Caki2 (cell line): ENCODE measurements around the gene GMDS. TPM values are rescaled to one million over a fixed set of nuclear protein-coding genes. Genes with fewer than 3 reads are reported as not detected.

ENCODE experiments used
- DNase-seq: peaks from one replicate; pipeline ENCODE4 v3.0.0-alpha.2; 2015; ENCODE audit warnings: low read depth
- in situ Hi-C: cut with HindIII; loops from 2 replicates; pipeline ENCODE4 v1.10.0; 2016; ENCODE audit warnings: low sequenced_read_pairs, low pct_unique_long_range_greater_than_20kb, mixed read lengths
- total RNA-seq: library from RNA; depleted of rRNA; stranded (reverse); fragments of >200 nt; shearing (Covaris generic); gene quantifications from 2 replicates; pipeline ENCODE4 v1.2.3, GENCODE V29; 2014; ENCODE audit warnings: low replicate concordance

Gene GMDS
- total RNA-seq, 1 experiment from 2014 or later, result 10.9 TPM

DNA sequence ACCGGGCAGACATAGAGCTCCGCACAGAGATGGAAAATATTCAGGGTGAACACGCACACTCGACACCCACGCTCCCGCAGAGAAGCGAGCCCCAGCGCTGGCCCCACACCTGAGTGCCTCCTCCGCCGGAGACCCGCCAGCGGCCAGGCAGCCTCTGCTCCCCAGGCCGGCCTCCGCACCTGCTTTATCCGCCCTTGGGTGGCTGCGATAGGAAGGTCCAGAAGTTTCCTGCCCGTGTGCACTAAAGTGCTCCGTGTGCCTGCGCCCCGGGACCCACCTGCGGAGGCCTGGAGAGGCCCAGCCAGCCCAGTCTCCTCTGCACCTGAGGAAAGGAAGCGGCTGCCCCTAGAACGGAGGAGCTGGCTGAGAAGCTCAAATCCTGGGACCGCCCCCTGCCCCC is 646.5 kb downstream of the GMDS start:
- in situ Hi-C loops, result no loop called here

DNA sequence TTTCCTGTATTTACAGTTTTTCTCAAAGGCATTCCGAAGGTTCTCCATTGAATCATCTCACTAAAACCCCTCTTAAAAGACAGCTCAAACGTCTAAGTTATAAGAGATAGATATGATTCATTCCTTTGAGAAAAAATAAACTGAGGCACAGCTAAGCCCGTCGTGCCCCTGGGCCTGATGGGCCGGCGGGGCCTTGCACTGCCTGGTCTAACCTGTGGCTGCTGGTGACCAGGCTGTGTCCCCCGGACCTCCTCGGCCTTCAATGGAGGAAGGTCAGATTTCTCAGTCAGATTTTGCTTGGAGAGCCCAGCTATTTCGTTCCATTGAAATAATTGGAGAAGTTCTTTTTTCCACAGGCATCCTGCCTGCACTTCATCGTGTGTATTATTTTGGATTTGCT is 647.0 kb downstream of the GMDS start:
- in situ Hi-C loops, result no loop called here
- DNase-seq, result no peak

More for the DNA sequence above, 646.5 kb downstream of the GMDS start:
- DNase-seq, result no peak

DNA sequence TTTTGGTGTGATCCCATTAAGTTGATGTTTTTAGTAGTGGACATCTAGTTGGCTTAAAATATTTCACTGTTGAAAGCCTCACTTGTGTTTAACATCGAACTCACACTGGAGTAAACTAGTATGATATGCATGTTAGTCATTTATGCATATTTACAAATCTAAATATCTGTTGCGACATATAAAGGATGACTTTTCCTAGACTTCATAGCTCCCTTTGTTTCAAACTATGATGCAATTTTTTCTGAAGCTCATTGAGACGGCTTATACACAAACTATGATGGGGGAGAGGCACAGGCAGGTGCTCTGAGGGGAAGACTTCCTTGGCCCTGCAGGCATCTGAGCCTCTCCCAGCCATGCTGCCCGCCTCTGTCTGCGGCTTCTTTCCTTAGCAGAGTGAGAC is 647.5 kb downstream of the GMDS start:
- DNase-seq, result no peak
- in situ Hi-C loops, result no loop called here

DNA sequence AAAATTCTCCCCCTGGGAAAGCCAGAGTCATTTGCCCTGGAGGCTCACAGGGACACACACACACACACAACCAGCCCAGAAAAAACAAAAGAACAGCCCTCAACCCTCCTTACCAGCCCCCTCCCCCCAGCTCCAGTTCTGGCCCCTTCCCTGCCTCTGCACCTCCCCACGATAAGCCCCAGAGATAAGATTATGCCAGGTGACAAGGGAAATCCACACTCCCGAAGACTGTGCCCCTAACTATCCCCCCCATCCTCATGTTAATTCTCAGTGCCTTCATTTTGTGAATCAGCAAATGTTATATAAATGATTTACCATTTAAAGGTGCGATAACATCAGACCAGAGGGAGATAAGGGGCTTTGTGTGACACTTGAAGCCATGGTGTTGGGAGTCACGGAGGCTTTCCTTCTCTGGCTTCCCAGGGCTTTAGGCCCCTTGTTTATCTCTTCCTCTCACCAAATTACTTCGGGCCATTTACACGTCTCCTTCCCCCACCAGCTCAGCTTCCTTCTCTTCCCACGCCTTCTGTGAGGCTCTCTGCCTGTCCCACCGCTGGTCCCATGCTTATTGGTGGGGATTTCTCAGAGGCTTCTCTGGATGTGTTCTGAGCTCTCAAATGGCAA is 648.2 kb downstream of the GMDS start:
- no peak for DNase-seq
- in situ Hi-C loops, result no loop called here

DNA sequence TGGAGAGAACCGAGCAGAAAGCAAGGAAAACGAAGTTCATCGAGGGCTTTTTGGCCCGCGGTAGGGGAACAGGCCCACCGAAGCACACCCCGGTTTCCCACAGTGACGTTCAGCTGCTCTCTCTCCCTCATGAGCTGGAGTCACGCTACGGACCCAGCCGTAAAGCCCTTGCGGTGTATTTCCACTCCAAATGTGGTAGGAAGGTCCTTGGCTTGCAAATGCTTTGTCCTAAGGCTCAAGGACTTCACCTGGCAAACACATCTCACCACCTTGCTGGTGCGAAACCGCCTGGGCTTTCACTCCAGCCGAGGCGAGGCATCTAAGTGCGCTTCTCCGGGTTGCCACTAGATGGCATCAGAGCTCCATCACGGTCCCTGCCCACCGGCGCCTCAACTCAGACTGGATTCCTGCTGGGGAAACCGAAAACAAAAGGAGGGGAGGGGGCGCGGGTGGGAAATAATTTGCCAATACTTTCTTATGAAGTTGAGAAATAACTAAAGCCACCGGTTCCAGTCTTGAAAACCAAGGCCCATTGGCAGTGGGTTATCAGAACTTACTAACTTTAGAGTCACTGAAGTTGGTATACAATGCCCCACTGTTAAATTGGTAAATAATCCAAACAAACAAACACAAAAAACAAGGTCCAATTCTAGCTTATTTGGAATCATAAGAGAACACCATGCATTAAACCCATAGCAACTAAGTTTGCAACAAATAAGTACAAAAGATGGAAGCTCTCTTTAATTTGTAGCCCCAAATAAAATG is 649.1 kb downstream of the GMDS start:
- in situ Hi-C loops, result no loop called here
- DNase-seq, result peak; percentile 51

DNA sequence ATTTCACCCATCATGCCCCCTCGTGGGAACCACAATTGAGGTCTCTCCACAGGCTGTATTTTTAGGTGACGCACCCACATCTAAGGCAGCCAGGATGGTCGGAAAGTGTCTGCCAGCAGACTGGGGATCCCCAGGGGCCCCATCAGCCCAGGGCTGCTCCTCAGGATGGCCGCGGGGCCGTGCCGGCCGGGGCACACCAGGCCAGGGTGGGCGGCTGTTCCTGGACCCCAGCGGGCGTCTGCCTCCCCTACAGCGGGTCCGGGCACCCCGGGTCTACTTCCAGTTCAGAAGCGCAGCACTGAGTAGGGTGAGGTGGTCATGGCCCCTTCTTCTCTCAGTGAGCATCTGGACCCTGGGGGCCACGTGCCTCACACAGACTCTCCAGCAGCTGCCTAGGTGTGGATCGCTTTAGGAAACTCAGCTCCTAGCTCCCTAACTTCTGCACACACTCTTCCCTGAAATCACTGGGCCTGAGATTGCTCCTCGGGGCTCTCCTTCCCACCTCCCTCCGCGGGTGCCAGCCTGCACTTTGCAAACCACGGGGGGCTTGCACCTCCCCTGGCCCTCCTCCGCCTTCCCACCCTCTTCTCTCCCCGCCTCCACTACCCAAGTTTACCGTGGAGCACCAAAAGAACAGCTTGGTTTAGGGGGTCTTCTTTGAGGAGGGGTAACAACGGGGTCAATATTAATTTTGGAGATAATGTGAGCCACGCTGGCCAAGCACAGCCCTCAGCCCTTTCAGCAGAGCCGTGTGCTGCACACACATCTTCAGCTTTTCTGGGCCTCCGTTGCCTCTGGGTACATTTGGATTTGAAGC is 649.9 kb downstream of the GMDS start:
- in situ Hi-C loops, result no loop called here
- DNase-seq, result no peak

DNA sequence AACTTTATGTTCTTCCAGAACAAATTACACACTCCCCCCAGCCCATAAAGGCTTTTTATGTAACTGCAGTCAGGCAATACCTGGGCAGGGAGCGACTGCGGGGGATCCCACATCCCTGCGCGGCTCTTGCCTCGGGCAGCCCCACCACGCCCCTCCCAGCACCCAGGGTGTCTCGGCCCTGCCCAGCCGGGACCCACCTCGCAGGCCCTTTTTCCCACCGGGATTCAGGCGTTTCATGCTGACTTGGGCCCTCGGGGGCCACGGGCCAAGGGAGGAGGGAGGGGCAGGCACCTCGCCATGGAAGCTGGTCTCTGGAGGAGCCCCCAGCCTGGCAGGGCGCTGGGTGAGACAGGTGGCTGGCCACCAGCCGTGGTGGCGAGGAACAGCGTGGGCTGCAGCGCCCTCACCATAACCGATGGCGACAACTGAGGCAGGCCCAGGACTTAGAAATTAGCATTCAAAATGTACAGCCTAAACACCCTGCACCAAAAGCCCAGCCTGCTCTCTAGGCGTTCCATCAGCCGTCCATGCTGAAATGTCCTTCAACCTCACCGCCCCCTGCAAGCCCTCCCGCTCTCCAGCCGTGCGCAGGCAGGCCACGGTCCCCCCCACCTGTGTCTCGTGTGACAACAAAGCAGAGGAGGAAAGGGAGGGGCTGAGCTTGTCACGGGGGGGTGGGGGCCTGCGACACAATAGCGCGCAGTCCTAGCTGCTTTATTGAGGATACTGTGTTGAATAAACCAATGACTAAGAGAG is 650.8 kb downstream of the GMDS start:
- in situ Hi-C loops, result no loop called here
- no peak for DNase-seq

DNA sequence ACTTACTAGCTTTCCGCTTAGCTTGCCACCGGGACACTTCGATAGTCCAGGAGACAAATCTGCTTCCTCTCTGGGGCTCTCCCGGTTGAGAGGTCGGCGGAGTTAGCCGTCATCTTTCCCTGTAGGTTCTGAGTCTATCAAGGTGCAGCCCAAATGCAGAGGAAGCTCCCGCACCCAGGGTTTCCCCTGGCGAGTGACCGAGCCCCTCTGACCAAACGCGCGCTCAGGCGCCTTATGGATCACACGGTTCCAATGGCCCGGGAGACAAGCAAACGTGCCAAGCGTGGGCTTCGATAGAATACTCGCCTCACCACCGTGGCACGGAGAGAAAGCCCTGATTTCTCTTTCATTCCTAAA is 651.5 kb downstream of the GMDS start:
- in situ Hi-C loops, result no loop called here
- DNase-seq, result no peak

DNA sequence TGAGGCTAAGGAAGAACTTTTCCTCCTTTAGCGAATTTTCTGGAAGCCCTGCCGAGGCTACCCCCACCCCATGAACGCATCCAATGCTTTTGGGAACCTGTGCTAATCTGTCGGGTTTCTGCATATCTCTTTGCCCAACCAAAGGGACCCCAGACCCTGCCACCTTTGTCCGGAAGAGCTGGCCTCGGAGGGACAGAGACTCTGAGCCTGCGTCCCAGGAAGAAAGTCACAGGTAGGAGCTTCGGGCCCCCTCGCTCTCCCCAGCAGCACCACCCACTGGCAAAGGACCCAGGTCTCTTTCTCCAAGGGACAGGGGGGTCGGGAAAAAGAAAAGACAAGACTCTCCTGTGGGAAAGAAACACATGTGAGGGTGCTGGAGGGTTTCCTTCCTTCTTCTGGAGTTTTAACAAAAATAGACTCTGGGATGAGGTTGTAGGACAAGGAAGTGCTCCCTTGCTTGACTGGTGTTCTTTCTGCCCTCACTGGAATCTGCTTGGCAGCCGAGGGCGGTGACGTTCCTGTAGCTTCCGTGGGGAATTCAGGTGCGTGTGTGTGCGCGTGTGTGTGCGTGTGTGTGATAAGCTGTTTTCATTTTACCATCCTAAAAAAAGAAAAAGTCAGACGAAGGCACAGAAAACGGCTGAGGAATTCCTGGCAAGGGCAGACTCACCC is 652.0 kb downstream of the GMDS start:
- in situ Hi-C loops, result no loop called here
- DNase-seq, result no peak

DNA sequence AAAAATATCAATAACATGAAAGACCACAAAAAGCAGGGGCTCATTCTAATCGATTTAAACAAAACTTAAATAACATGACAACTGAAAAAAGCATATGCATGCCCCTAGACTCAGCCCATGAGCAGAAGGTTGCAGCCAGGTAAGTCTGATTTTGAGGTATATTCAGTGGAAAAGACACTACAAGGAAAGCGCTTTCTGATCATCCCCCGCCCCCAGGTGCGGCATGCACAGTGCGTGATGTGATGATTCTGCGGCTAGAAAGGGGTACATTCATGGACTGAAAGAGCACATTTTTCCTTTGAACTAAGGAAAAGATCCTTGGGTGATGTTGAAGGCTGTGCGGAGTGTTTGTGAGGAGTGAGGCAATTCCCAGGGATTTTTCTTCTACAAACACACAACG is 652.6 kb downstream of the GMDS start:
- DNase-seq, result no peak
- in situ Hi-C loops, result no loop called here

DNA sequence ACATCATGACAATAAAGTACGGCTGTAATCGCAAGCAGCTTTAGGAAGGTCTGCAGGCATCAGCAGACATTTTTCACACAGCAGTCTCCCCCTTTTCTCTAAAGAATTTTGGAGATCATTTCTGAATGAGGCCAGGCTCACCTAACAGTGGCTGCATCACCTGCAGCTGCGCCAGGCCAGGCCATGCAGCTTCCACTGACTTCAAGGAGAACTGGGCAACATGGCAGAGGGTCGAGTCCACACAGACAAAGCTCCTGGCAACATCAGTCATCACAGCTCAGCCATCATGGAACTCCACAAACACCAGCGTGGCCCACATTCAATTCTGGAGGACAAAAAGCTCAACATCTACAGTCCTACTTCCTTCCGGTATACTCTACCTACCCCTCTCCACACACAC is 653.5 kb downstream of the GMDS start:
- no peak for DNase-seq
- in situ Hi-C loops, result no loop called here

DNA sequence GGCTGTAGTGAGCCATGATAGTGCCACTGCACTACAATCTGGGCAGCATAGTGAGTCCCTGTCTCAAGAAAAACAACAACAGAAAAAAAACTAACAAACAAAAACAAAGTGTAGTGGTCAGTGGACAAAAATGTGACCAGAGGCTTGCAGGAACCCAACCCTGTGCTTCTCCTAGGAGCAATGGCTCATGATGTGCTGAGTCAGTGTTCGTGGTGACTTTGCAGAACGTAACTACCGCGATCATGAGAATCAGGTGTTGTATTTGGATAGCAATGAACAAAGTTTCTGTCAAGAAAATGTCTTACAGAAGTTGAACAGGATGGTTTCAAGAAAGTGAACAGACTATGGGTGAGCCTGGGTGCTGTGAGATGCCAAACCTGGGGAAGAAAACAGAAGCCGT is 654.2 kb downstream of the GMDS start:
- DNase-seq, result no peak
- in situ Hi-C loops, result no loop called here

DNA sequence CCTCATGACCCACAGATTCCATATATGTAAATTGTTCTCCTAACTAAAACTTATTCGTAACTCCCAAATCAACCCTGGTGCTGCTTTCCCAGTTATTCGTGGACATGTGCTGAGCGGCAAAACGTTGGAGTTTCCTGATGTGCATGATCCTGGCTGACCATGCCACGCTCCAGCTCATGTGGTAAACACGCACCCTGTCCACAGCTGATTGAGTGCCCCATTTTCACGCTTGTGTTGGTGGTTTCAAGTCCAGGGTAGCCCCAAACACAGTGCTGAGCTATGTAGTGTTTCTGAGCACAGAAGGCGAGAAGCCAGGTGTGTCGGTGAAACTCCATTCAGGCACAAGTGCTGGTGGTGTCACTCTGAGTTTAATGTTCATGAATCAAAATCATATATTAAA is 654.8 kb downstream of the GMDS start:
- in situ Hi-C loops, result no loop called here
- DNase-seq, result no peak

DNA sequence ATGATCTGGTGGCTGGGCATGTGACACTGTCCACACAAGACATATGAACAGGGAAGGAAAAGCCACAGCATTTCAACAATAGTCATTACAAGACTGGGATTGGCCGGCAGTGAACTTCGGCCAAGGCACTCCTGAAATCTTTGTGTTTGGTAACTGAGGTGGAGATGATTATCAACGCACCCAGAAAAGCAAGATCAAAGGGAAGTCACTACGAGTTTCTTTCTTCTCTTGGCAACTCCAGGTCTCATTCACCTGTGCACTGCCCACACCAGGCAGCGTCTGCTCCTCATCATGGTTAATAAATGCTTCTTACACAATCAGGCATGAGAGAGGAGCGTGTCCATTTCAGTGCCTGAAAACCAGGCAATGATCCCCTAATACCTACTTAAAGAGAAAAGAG is 656.2 kb downstream of the GMDS start:
- in situ Hi-C loops, result no loop called here
- no peak for DNase-seq

DNA sequence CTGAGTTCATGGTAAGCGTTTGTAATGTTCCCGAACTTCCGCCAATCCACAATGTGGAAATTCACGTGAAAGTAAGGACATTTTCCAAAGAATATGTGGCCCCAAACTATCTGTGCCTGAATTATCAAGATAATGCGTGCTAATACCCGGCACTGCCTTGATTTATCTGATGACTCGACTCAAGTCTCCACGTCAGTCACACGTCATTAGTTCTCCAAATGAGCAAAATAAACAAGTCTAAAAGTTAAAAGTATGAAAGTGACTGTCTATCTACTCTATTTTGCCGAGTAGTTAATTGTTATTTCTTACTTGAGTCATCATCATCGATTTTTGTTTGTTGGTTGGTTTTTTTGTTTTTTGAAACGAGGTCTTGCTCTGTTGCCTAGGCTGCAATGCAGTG is 657.4 kb downstream of the GMDS start:
- DNase-seq, result no peak
- in situ Hi-C loops, result no loop called here

DNA sequence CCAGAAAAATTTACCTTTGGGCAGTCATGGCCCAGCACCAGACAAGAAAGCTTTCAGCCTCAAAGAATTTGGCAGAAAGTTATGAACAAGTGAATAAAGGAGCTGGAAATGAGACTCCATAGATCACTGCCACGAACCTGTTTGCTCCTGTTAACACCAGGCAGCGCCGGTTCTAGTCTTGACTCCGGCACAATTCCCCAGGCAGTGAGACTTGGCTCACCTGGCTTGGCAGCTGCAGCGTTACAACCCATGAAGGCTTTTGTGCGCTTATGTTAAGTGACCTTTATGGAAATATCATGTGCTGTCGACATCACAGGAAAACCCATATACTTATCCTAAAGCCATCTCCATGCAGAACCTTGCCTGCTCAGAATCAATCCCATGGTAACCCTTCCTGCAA is 657.9 kb downstream of the GMDS start:
- in situ Hi-C loops, result no loop called here
- DNase-seq, result no peak

DNA sequence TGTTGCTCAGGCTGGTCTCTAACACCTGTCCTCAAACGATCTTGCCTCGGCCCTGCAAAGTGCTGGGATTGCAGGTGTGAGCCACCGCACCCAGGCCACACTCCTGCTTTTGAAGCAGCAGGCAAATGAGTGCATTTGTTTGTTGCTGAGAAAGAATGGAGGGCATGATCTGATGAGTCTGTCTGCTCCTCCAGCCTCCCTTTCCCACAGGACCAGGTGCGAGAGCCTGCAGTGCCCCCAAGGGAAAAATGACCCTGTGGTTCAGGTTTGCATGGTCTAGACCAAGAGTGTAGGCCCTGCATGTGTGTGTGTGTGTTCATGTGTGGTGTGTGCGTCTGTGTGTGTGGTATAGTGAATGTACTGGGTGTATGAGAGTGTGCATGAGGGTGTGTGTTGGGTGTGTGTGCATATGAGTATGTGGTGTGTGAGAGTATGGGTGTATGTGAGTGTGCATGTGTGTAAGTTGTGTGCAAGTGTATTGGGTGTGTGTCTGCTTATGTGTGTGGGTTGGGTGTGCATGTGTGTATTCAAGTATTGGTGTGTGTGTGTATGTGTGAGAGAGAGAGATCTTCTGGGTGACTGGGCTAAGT is 658.4 kb downstream of the GMDS start:
- in situ Hi-C loops, result no loop called here
- DNase-seq, result no peak

DNA sequence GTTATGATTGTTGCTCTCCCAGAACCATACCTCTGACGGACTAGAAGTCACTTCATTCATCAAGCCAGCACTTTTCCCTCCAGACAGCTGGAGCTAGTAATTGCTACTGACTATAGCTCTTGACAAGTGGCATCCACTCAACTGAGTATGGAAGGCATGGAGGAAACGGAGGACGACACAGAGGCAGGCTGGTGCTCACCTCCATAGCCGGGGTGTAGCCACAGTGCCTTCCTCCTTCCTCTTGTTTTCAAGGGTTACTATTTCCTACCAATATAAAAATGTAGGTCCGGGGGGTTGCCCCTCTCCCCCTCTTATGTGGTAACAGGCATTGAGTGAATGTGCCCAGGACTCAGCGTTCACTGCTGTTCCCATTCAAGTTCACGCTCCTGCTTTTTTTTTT is 659.1 kb downstream of the GMDS start:
- DNase-seq, result no peak
- in situ Hi-C loops, result no loop called here
